Tibial nerve (tissue), 4 donors: ENCODE data around the gene HPSE2.

Experiments
- EP300 ChIP-seq, 2 donors: sonication (generic); formaldehyde crosslinking; IDR thresholded peaks; one replicate each; pipeline ENCODE4 v1.6.1; 2017; ENCODE audit warnings: antibody characterized with exemption in 2 of 2, mild to moderate bottlenecking in 1 of 2
- POLR2A ChIP-seq, 2 donors: fragments of 450-650 bp; IDR thresholded peaks; one replicate each; pipeline ENCODE4 v1.6.1; 2017; ENCODE audit warnings: antibody characterized with exemption in 2 of 2, mild to moderate bottlenecking in 2 of 2, moderate library complexity in 2 of 2
- TF ChIP-seq, protein P1 (sequence below), 5 experiments: fragments of 200-600 bp in 3 of 5; fragments of 450-650 bp in 2 of 5; sonication (generic) in 3 of 5; IDR thresholded peaks; one replicate each; pipeline ENCODE4 v1.5.1; 2016 to 2019; ENCODE audit warnings: antibody characterized with exemption in 5 of 5, mild to moderate bottlenecking in 3 of 5, moderate library complexity in 2 of 5

DNA sequence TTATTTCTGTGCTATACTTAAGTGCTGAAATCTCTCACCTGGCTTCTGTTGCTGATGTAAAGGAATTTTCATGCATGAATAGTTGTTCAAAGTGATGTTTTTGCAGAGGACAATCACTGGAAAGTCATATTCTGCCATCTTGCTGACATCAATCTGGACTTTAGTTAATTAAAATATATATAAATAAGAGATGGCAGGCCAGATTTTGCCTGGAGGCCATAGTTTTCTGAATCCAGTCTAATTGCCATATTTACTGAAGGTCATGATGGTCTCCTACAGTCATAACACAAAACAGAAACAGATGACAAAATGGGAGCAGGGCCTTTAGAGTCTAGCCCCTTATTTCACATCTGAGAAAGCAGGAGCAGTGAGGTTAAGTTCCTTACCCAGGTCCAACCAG, 228.2 kb downstream of the HPSE2 start:
- TF ChIP-seq, protein P1, sequence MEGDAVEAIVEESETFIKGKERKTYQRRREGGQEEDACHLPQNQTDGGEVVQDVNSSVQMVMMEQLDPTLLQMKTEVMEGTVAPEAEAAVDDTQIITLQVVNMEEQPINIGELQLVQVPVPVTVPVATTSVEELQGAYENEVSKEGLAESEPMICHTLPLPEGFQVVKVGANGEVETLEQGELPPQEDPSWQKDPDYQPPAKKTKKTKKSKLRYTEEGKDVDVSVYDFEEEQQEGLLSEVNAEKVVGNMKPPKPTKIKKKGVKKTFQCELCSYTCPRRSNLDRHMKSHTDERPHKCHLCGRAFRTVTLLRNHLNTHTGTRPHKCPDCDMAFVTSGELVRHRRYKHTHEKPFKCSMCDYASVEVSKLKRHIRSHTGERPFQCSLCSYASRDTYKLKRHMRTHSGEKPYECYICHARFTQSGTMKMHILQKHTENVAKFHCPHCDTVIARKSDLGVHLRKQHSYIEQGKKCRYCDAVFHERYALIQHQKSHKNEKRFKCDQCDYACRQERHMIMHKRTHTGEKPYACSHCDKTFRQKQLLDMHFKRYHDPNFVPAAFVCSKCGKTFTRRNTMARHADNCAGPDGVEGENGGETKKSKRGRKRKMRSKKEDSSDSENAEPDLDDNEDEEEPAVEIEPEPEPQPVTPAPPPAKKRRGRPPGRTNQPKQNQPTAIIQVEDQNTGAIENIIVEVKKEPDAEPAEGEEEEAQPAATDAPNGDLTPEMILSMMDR (IDR thresholded peaks at IDR 0.05): no peak
- TF ChIP-seq EP300 (IDR thresholded peaks at IDR 0.05) (no peak), POLR2A (IDR thresholded peaks at IDR 0.05) (no peak)
